Activated B cell treated with CpG ODN at 0.5 μM for 24 hours (primary cell): ENCODE measurements around the gene SYCE3. TPM values are rescaled to one million over a fixed set of nuclear protein-coding genes. Genes with fewer than 3 reads are reported as not detected.

Source experiments
- ATAC-seq: fragments of 200-7000 bp; cut with Tn5 transposase; one replicate; pipeline ENCODE4 v1.10.0; 2021; ENCODE audit warnings: low read depth, mild to moderate bottlenecking, moderate library complexity
- CTCF ChIA-PET: fragments of 350-600 bp; sonication (Branson Sonifier 250); formaldehyde crosslinking; loops from one replicate; lab custom pipeline; 2021; ENCODE audit warnings: antibody characterized with exemption; lab: Charles Lee
- POLR2A ChIA-PET: fragments of 350-600 bp; sonication (Branson Sonifier 250); formaldehyde crosslinking; loops from one replicate; lab custom pipeline; 2021; ENCODE audit warnings: antibody characterized with exemption; lab: Charles Lee
- DNase-seq: peaks from one replicate; pipeline ENCODE4 v3.0.0; 2022
- H3K27ac Mint-ChIP-seq: one replicate; pipeline ENCODE4 v1.8.0; 2020; ENCODE audit warnings: mixed read lengths
- H3K27me3 Mint-ChIP-seq: one replicate; pipeline ENCODE4 v1.8.0; 2021; ENCODE audit warnings: mixed read lengths
- H3K36me3 Mint-ChIP-seq: one replicate; pipeline ENCODE4 v1.8.0; 2021; ENCODE audit warnings: low read depth, mixed read lengths
- H3K4me1 Mint-ChIP-seq: one replicate; pipeline ENCODE4 v1.8.0; 2021; ENCODE audit warnings: mixed read lengths
- H3K4me3 Mint-ChIP-seq: one replicate; pipeline ENCODE4 v1.8.0; 2020; ENCODE audit warnings: mild to moderate bottlenecking, mixed read lengths
- H3K9me3 Mint-ChIP-seq: one replicate; pipeline ENCODE4 v1.8.0; 2020; ENCODE audit warnings: mixed read lengths
- intact Hi-C: fragments of 100-400 bp; cut with micrococcal nuclease; formaldehyde crosslinking; loops from one replicate; pipeline ENCODE4 v1.15.1; 2024
- total RNA-seq: library from RNA; stranded (reverse); gene quantifications from 2 replicates; pipeline ENCODE4 v1.2.3, GENCODE V29; 2022
- TF ChIP-seq, protein P1 (sequence below): fragments of 200-600 bp; IDR thresholded peaks from one replicate; pipeline ENCODE4 v1.8.0; 2022; ENCODE audit warnings: antibody characterized with exemption, mild to moderate bottlenecking

SYCE3 gene
- total RNA-seq, 1 donor from 2014 or later, result not detected

DNA sequence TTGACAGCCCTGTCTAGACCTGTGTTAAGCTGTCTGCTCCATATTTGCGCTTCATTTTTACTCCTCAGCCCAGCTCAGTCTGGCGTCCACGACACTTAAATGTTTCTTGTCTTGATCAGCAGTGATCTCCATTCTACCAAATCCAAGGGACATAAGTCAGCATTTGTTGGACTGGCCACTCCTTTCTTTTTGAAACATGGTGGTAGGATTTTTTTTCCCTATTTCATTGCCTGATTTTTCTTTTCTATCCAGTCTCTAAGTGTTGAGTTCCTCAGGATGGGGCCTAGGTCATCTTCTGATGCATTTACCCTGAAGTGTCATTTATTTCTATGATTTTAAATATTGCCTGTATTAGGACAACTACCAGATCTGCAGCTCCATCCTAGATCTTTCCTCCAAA lies 53.8 kb downstream of the SYCE3 start:
- H3K36me3 Mint-ChIP-seq, result peaks cover 22% of the 10 kb centered on the region
- POLR2A ChIA-PET, result interaction anchor here (0.9 to 5.4 kb wide), 8 partner anchors 8 to 265 kb away, joined by 3 to 175 read pairs (median 14); partner anchors contain the start of genes SCO2, SYCE3 and TYMP
- no peaks in the 10 kb centered on the region for H3K9me3 Mint-ChIP-seq
- H3K27me3 Mint-ChIP-seq, result no peaks in the 10 kb centered on the region
- CTCF ChIA-PET, result interaction anchor here (1.5 to 3.7 kb wide), 2 partner anchors 13 to 16 kb away, joined by 3 to 36 read pairs; partner anchors contain the start of gene SCO2
- peaks cover 20% of the 10 kb centered on the region for H3K4me1 Mint-ChIP-seq
- H3K27ac Mint-ChIP-seq, result peak overlapping the region; percentile 94
- intact Hi-C loops, result loop anchor here (1.0 kb wide), 5 partner anchors 16 to 265 kb away; partner anchors contain the start of genes CHKB, SCO2 and SYCE3
- TF ChIP-seq, protein P1, sequence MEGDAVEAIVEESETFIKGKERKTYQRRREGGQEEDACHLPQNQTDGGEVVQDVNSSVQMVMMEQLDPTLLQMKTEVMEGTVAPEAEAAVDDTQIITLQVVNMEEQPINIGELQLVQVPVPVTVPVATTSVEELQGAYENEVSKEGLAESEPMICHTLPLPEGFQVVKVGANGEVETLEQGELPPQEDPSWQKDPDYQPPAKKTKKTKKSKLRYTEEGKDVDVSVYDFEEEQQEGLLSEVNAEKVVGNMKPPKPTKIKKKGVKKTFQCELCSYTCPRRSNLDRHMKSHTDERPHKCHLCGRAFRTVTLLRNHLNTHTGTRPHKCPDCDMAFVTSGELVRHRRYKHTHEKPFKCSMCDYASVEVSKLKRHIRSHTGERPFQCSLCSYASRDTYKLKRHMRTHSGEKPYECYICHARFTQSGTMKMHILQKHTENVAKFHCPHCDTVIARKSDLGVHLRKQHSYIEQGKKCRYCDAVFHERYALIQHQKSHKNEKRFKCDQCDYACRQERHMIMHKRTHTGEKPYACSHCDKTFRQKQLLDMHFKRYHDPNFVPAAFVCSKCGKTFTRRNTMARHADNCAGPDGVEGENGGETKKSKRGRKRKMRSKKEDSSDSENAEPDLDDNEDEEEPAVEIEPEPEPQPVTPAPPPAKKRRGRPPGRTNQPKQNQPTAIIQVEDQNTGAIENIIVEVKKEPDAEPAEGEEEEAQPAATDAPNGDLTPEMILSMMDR, result no peak
- DNase-seq (no peak), ATAC-seq (no peak)
- peak overlapping the region; percentile 94 for H3K4me3 Mint-ChIP-seq

DNA sequence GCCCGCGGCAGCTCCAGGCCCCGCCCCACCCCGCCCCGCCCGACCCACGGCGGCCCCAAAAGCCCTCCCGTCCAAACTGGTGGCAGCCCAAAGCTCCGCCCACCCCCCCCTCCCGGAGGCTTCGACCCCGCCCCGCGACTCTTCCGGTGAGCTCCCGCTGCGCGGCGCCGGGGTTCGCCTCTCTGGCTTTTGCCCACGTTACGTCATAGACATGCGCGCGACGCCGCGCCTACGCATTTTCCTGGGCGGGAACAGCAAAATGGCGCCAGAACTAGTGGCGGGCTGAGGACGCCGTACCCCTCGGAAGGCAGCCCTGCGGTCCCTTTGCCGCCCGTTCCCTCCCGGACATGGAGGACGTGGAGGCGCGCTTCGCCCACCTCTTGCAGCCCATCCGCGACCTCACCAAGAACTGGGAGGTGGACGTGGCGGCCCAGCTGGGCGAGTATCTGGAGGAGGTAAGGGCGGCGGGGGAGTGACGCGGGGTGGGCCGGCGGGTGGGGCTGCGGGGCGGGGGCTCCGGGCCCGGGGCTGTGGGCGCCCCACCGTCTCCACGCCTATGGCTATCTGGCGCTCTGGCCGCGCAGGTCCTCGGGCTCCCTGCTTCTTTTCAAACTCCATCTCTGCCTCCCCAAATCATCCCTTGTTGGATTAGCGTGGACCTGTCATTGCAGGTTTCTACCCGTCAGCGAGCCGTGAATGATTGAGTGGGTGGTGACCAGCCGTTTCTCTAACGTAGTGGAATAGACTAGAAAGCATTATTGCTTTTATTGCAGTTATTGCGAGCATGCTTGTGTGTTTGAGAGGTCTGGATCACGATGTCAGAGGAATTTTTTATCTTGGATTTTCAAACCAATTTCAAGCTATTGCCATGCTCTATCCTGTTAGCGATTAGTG lies 54.5 kb downstream of the SYCE3 start, which contains the start of gene NCAPH2:
TSS of gene NCAPH2 (plus strand) at position 234 of the 894 bp plus-strand sequence. CDS start at position 348, 114 bp downstream.
- intact Hi-C loops, result loop anchor here (1.0 kb wide), 8 partner anchors 17 to 264 kb away; partner anchors contain the start of genes CHKB, SBF1, SCO2 and SYCE3
- H3K36me3 Mint-ChIP-seq, result peaks cover 22% of the 10 kb centered on the region

DNA sequence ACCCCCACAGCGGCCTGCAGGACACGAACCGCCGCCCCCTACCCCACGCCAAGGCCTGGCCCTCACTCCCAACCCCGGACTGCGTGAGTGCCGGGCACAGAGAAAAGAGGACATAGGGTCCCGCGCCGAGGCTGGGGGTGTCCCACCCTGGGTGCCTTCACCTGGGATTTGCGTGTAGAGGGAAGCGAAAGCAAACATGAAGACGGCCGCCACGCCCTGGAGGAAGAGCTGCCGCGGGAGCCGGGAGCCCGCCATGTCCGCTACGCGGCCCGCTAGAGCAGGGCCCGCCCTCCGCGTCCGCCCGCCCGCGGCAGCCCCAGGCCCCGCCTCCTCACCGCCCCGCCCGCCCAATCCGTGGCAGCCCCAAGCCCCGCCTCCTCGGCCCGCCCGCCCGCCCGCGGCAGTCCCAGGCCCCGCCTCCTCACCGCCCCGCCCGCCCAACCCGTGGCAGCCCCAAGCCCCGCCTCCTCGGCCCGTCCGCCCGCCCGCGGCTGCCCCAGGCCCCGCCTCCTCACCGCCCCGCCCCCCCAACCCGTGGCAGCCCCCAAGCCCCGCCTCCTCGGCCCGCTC lies 55.2 kb downstream of the SYCE3 start, which contains the start of gene LMF2:
TSS of gene LMF2 (minus strand) at position 282 of the 570 bp plus-strand sequence. CDS start at position 255, 27 bp downstream.
- Mint-ChIP-seq H3K4me3 (peak within 1 kb of the TSS; percentile 94), H3K9me3 (no peaks in the 10 kb centered on the region), H3K27ac (peak within 1 kb of the TSS; percentile 94), H3K4me1 (peaks cover 20% of the 10 kb centered on the region), H3K27me3 (no peaks in the 10 kb centered on the region), H3K36me3 (peaks cover 24% of the 10 kb centered on the region)
- ChIA-PET CTCF (interaction anchor here (0.8 to 3.7 kb wide), 6 partner anchors 9 to 113 kb away, joined by 3 to 36 read pairs (median 4); partner anchors contain the start of gene SCO2), POLR2A (interaction anchor here (0.6 to 5.4 kb wide), 27 partner anchors 9 to 317 kb away, joined by 3 to 175 read pairs (median 6); partner anchors contain the start of genes ARSA, CHKB, DENND6B and HDAC10)
- ATAC-seq (peak; percentile 77), DNase-seq (peak; percentile 90)
- intact Hi-C loops, result loop anchor here (1.0 kb wide), 3 partner anchors 32 to 37 kb away; partner anchors contain the start of gene SBF1
- TF ChIP-seq, protein P1, result no peak

More for the DNA sequence above, 54.5 kb downstream of the SYCE3 start, which contains the start of gene NCAPH2:
- H3K27me3 Mint-ChIP-seq, result no peaks in the 10 kb centered on the region
- TF ChIP-seq, protein P1, result no peak
- ChIA-PET POLR2A (interaction anchor here (0.6 to 5.4 kb wide), 28 partner anchors 9 to 318 kb away, joined by 3 to 175 read pairs (median 6); partner anchors contain the start of genes ARSA, CHKB, DENND6B and HDAC10), CTCF (interaction anchor here (0.8 to 3.7 kb wide), 6 partner anchors 10 to 113 kb away, joined by 3 to 36 read pairs (median 4); partner anchors contain the start of gene SCO2)
- DNase-seq (peak; percentile 96), ATAC-seq (peak; percentile 74)
- peak within 1 kb of the TSS; percentile 94 for H3K4me3 Mint-ChIP-seq
- no peaks in the 10 kb centered on the region for H3K9me3 Mint-ChIP-seq
- peaks cover 20% of the 10 kb centered on the region for H3K4me1 Mint-ChIP-seq
- peak within 1 kb of the TSS; percentile 94 for H3K27ac Mint-ChIP-seq

DNA sequence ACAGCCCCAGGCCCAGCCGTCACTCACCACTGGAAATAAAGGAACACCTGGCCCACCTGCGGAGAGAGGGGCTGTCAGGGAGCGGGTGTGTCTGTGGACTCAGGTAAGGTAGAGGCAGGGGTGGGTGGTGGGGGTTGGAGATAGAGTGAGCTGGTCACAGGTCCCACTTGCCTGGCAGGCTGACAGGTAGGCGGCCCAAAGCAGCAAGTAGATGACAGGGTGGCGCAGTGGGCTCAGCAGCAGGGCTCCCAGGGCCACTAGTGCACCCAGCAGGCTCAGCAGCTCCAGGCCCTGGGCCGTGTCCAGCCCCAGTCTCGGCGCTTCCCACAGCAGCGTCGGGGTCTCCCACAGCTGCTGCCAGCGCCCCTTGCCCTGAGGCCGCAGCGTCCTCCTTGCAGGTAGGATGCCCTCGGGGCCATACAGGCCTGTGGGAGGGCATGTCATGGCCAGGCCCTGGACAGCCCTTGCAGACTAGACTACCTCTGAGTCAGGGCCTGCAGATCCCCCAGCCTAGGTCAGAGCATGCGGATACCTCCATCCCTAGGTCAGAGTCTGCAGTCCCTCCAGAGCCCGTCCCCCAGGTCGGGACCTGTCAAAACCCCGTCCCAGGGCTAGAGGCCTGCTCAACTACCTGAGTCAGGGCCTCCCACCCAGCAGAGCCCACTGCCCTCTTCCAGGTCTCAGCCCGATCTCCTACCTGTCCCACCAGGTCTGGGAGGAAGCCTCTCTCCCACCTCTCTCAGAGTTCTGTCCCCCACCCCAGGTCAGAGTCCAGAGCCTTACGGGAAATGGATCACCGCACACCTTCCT lies 55.9 kb downstream of the SYCE3 start:
- Mint-ChIP-seq H3K4me1 (peaks cover 20% of the 10 kb centered on the region), H3K9me3 (no peaks in the 10 kb centered on the region), H3K27ac (peak overlapping the region; percentile 85), H3K36me3 (peaks cover 19% of the 10 kb centered on the region), H3K4me3 (peak overlapping the region; percentile 93), H3K27me3 (no peaks in the 10 kb centered on the region)
- TF ChIP-seq, protein P1, result no peak
- intact Hi-C loops, result loop anchor here (1.0 kb wide), 3 partner anchors 32 to 37 kb away; partner anchors contain the start of gene SBF1
- ATAC-seq (no peak), DNase-seq (no peak)
- ChIA-PET CTCF (interaction anchor here (3.7 kb wide), 1 partner anchor 19 kb away, joined by 36 read pairs; the partner anchor contains the start of gene SCO2), POLR2A (interaction anchor here (1.1 to 5.4 kb wide), 12 partner anchors 9 to 316 kb away, joined by 3 to 175 read pairs (median 10); partner anchors contain the start of genes ARSA, CHKB, DENND6B and SCO2)
